ENCODE data around the gene ATP2A3. TPM values are rescaled to one million over a fixed set of nuclear protein-coding genes. Genes with fewer than 3 reads are reported as not detected.

Gene ATP2A3
- total and polyA plus RNA-seq, 7 donors: 3.6 to 158 (median 12.7) TPM

DNA sequence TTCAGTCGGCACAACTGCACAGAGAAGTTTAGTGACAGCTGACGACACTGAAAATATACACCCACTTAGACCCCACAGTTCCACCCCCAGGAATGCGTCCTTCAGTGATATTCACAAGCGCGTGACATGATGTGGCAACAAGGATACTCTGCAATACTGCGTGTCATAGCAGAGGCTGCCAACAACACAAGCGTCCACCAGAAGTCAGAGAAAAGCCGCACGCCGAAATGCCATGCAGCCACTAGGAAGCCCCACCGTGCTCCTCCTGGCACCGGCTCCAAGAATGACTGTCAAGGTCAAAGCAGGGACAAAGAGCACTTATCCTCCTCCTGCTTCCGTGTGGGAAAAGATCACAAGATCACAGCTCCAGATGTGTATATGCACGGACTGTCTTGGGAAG is 3.5 kb downstream of the ATP2A3 start:
- peak overlapping the region in 1 of 4 donors; percentile 14 for H3K27ac ChIP-seq
- H3K27me3 ChIP-seq: peaks cover 21 to 48% (median 33%) of the 10 kb centered on the region in 3 donors
- 46 to 63% methylated on average over 14 of the region's 14 CpGs for WGBS, 2 donors
- peaks cover 0 to 40% (median 21%) of the 10 kb centered on the region in 4 donors for H3K4me1 ChIP-seq
- H3K9me3 ChIP-seq: no peaks in the 10 kb centered on the region
- H3K4me3 ChIP-seq: no peak overlapping the region
- no peak for TF ChIP-seq EP300 (IDR thresholded peaks at IDR 0.05)
- TF ChIP-seq, protein P1, sequence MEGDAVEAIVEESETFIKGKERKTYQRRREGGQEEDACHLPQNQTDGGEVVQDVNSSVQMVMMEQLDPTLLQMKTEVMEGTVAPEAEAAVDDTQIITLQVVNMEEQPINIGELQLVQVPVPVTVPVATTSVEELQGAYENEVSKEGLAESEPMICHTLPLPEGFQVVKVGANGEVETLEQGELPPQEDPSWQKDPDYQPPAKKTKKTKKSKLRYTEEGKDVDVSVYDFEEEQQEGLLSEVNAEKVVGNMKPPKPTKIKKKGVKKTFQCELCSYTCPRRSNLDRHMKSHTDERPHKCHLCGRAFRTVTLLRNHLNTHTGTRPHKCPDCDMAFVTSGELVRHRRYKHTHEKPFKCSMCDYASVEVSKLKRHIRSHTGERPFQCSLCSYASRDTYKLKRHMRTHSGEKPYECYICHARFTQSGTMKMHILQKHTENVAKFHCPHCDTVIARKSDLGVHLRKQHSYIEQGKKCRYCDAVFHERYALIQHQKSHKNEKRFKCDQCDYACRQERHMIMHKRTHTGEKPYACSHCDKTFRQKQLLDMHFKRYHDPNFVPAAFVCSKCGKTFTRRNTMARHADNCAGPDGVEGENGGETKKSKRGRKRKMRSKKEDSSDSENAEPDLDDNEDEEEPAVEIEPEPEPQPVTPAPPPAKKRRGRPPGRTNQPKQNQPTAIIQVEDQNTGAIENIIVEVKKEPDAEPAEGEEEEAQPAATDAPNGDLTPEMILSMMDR (IDR thresholded peaks at IDR 0.05): no peak
- no peak for TF ChIP-seq POLR2A (IDR thresholded peaks at IDR 0.05)
- no peak for TF ChIP-seq POLR2AphosphoS5 (IDR thresholded peaks at IDR 0.05)
- no peaks in the 10 kb centered on the region for H3K36me3 ChIP-seq
- no peak for DNase-seq
- intact Hi-C loops (cut with DNase I): no loop called here

GRCh38 chr17:3959921-3960601 is 4.2 kb downstream of the ATP2A3 start:
- 87 to 89% methylated on average over 14 of the region's 14 CpGs for WGBS, 2 donors
- no peaks in the 10 kb centered on the region for H3K9me3 ChIP-seq
- peaks cover 0 to 34% (median 18%) of the 10 kb centered on the region in 4 donors for H3K4me1 ChIP-seq
- H3K4me3 ChIP-seq: no peak overlapping the region
- DNase-seq: no peak
- intact Hi-C loops (cut with DNase I): no loop called here
- peaks cover 18 to 42% (median 27%) of the 10 kb centered on the region in 3 donors for H3K27me3 ChIP-seq
- no peaks in the 10 kb centered on the region for H3K36me3 ChIP-seq
- TF ChIP-seq, protein P1 (IDR thresholded peaks at IDR 0.05): no peak
- no peak for TF ChIP-seq POLR2AphosphoS5 (IDR thresholded peaks at IDR 0.05)
- TF ChIP-seq POLR2A (IDR thresholded peaks at IDR 0.05): no peak
- no peak for TF ChIP-seq EP300 (IDR thresholded peaks at IDR 0.05)
- H3K27ac ChIP-seq: peak overlapping the region in 2 of 4 donors; percentile 14 to 57

GRCh38 chr17:3959295-3959899 is 4.8 kb downstream of the ATP2A3 start:
- Histone ChIP-seq H3K27ac (peak overlapping the region in 1 of 4 donors; percentile 57), H3K27me3 (peaks cover 17 to 35% (median 26%) of the 10 kb centered on the region in 3 donors), H3K4me1 (peaks cover 0 to 28% (median 11%) of the 10 kb centered on the region in 4 donors), H3K36me3 (no peaks in the 10 kb centered on the region), H3K9me3 (no peaks in the 10 kb centered on the region), H3K4me3 (no peak overlapping the region)
- no peak for DNase-seq
- 15 to 53% methylated on average over 15 of the region's 15 CpGs for WGBS, 2 donors
- intact Hi-C loops (cut with DNase I): no loop called here
- TF ChIP-seq POLR2A (IDR thresholded peaks at IDR 0.05): no peak
- TF ChIP-seq, protein P1 (IDR thresholded peaks at IDR 0.05): no peak
- TF ChIP-seq EP300 (IDR thresholded peaks at IDR 0.05): no peak
- TF ChIP-seq POLR2AphosphoS5 (IDR thresholded peaks at IDR 0.05): no peak

- Histone ChIP-seq H3K9me3 (no peaks in the 10 kb centered on the region), H3K27ac (peak overlapping the region in 1 of 4 donors; percentile 27), H3K27me3 (peaks cover 3 to 21% (median 16%) of the 10 kb centered on the region in 3 donors), H3K36me3 (no peaks in the 10 kb centered on the region), H3K4me3 (no peak overlapping the region), H3K4me1 (peaks cover 0 to 14% (median 5%) of the 10 kb centered on the region in 4 donors)
- intact Hi-C loops (cut with DNase I): no loop called here
- WGBS, 2 donors: 91 to 92% methylated on average over 18 of the region's 18 CpGs
- TF ChIP-seq, protein P1 (IDR thresholded peaks at IDR 0.05): no peak
- TF ChIP-seq POLR2A (IDR thresholded peaks at IDR 0.05) (no peak), EP300 (IDR thresholded peaks at IDR 0.05) (no peak), POLR2AphosphoS5 (IDR thresholded peaks at IDR 0.05) (no peak)
- DNase-seq: no peak
Observed at GRCh38 chr17:3957735-3958599, 6.3 kb downstream of the ATP2A3 start.
